A673 (cell line): ENCODE results near the gene BCAR3. TPM values are rescaled to one million over a fixed set of nuclear protein-coding genes. Genes with fewer than 3 reads are reported as not detected.

Experiments
- BruUV-seq: library from RNA; stranded (reverse); fragments of 400-500 nt; replicated peaks from 2 replicates; lab custom pipeline; 2021; lab: Mats Ljungman, UMichigan
- CTCF ChIA-PET: fragments of 300-600 bp; sonication (Branson Sonifier 250); formaldehyde crosslinking; loops from one replicate; lab custom pipeline; 2022; ENCODE audit warnings: antibody characterized with exemption; lab: Charles Lee
- POLR2A ChIA-PET: fragments of 300-600 bp; sonication (Branson Sonifier 250); formaldehyde crosslinking; loops from one replicate; lab custom pipeline; 2022; ENCODE audit warnings: antibody characterized with exemption; ENCODE audit not compliant: low non-redundant PET; lab: Charles Lee
- DNase-seq: peaks from one replicate; pipeline ENCODE4 v3.0.0-alpha.2; 2015; ENCODE audit warnings: low spot score
- H3K27ac ChIP-seq: fragments of 200-600 bp; sonication (generic); 2 replicates; pipeline ENCODE4 v1.5.1; 2016; ENCODE audit warnings: mixed run types, low read depth, mild to moderate bottlenecking, mixed read lengths, antibody characterized with exemption, low read length; ENCODE audit not compliant: poor library complexity, severe bottlenecking
- H3K27me3 ChIP-seq: fragments of 200-600 bp; sonication (generic); replicated peaks from 2 replicates; pipeline ENCODE4 v1.6.1; 2017; ENCODE audit warnings: mixed run types, low read depth, mild to moderate bottlenecking, mixed read lengths, antibody characterized with exemption, low read length; ENCODE audit not compliant: insufficient read depth, poor library complexity
- H3K36me3 ChIP-seq: fragments of 200-600 bp; sonication (generic); 2 replicates; pipeline ENCODE4 v1.6.1; 2016; ENCODE audit warnings: mixed run types, mild to moderate bottlenecking, mixed read lengths, antibody characterized with exemption, low read length; ENCODE audit not compliant: insufficient read depth, poor library complexity, severe bottlenecking
- H3K4me1 ChIP-seq: fragments of 200-600 bp; sonication (generic); 2 replicates; pipeline ENCODE4 v1.6.1; 2017; ENCODE audit warnings: mixed run types, mild to moderate bottlenecking, mixed read lengths, antibody characterized with exemption, low read length; ENCODE audit not compliant: insufficient read depth, poor library complexity, severe bottlenecking
- H3K4me3 ChIP-seq: fragments of 200-600 bp; sonication (generic); 2 replicates; pipeline ENCODE4 v1.5.1; 2016; ENCODE audit warnings: low read depth, mixed run types, mild to moderate bottlenecking, mixed read lengths, low read length; ENCODE audit not compliant: poor library complexity, severe bottlenecking
- H3K9me3 ChIP-seq: fragments of 200-600 bp; sonication (generic); 2 replicates; pipeline ENCODE4 v1.6.1; 2016; ENCODE audit warnings: mixed run types, low read depth, mild to moderate bottlenecking, mixed read lengths, antibody characterized with exemption, low read length; ENCODE audit not compliant: poor library complexity, severe bottlenecking
- EZH2 ChIP-seq: fragments of 200-600 bp; sonication (generic); IDR thresholded peaks from 2 replicates; pipeline ENCODE4 v1.6.1; 2017; ENCODE audit warnings: borderline replicate concordance, low read depth, mild to moderate bottlenecking, mixed read lengths, antibody characterized with exemption, low read length; ENCODE audit not compliant: poor library complexity, severe bottlenecking
- intact Hi-C: fragments of 100-400 bp; cut with micrococcal nuclease; formaldehyde crosslinking; loops from one replicate; pipeline ENCODE4 v1.10.0; 2022; ENCODE audit not compliant: unreplicated experiment
- total RNA-seq: library from RNA; stranded (reverse); gene quantifications from 2 replicates; pipeline ENCODE4 v1.2.3, GENCODE V29; 2021
- TF ChIP-seq, protein P1 (sequence below): fragments of 300-800, 200-600 bp; sonication (generic); conservative IDR thresholded peaks from 2 replicates; pipeline ENCODE4 v1.5.1; 2017; ENCODE audit warnings: low read depth, mild to moderate bottlenecking, antibody characterized with exemption, low read length, moderate library complexity, mixed read lengths

The BCAR3 gene
- total RNA-seq, 1 experiment from 2014 or later = 0.90 TPM

DNA sequence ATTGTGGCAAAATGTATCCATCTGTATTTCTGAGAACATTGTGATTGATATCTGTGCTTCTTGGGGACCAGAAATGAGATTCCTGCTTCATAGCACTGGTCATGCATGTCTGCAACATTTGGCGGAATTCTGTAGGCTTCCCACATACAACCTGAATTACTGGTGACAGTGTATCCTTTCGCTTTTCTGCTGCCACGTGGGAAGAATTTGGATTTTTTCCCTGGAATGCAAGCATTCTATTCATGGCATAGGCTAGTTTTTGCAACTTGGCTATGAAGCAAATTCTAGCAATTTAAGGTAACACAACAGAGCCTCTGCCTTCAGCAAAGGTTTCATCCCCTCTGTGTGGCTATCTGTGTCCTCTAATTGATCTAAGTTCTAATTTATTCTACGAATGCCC is 85.9 kb downstream of the BCAR3 start:
- Histone ChIP-seq H3K27ac (no peak overlapping the region), H3K36me3 (no peaks in the 10 kb centered on the region), H3K4me1 (no peaks in the 10 kb centered on the region), H3K9me3 (no peaks in the 10 kb centered on the region), H3K4me3 (no peak overlapping the region), H3K27me3 (no peaks in the 10 kb centered on the region)
- DNase-seq = no peak
- TF ChIP-seq EZH2 = no peak
- TF ChIP-seq, protein P1, sequence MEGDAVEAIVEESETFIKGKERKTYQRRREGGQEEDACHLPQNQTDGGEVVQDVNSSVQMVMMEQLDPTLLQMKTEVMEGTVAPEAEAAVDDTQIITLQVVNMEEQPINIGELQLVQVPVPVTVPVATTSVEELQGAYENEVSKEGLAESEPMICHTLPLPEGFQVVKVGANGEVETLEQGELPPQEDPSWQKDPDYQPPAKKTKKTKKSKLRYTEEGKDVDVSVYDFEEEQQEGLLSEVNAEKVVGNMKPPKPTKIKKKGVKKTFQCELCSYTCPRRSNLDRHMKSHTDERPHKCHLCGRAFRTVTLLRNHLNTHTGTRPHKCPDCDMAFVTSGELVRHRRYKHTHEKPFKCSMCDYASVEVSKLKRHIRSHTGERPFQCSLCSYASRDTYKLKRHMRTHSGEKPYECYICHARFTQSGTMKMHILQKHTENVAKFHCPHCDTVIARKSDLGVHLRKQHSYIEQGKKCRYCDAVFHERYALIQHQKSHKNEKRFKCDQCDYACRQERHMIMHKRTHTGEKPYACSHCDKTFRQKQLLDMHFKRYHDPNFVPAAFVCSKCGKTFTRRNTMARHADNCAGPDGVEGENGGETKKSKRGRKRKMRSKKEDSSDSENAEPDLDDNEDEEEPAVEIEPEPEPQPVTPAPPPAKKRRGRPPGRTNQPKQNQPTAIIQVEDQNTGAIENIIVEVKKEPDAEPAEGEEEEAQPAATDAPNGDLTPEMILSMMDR = no peak
- BruUV-seq = no TSS peak
- intact Hi-C loops = no loop called here
- ChIA-PET CTCF (no interaction called here), POLR2A (no interaction called here)

DNA sequence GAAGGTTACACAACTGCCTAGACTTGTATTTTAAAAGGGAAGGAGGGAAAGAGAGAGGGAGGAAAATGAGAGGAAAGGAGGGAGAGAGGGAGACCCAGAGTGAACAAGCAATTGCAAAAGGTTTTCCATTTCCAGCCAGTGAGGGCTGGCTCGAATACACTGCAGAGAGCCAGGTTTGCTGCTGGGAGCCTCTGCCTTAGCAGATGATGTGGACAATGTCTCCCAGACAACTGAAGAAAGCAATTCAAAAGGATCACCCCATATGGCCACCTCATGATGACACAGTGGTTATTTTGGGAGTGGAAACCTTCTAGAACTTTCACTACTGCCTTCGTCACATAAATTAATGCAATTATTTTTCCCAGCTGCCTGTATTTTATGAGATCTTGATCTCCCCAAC is 86.4 kb downstream of the BCAR3 start:
- Histone ChIP-seq H3K36me3 (no peaks in the 10 kb centered on the region), H3K9me3 (no peaks in the 10 kb centered on the region), H3K4me3 (no peak overlapping the region), H3K4me1 (no peaks in the 10 kb centered on the region), H3K27me3 (no peaks in the 10 kb centered on the region), H3K27ac (no peak overlapping the region)
- POLR2A ChIA-PET = no interaction called here
- CTCF ChIA-PET = no interaction called here
- no TSS peak for BruUV-seq
- DNase-seq = no peak
- intact Hi-C loops = no loop called here
- TF ChIP-seq EZH2 = no peak
- TF ChIP-seq, protein P1 = no peak

DNA sequence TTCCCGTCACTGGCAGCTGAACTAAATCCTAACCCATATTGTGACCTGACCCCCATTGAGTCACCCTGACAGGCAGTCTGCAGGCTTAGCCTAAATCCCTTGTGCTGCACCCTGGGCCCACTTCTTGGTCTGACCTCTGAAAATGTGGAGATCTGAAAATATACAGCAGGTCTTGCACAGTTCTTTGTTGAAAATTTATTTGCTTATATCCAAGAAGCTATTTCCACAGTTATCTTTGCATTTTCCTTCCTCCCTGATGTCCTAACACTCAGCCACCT is 87.1 kb downstream of the BCAR3 start:
- H3K36me3 ChIP-seq = no peaks in the 10 kb centered on the region
- ChIA-PET CTCF (no interaction called here), POLR2A (no interaction called here)
- TF ChIP-seq EZH2 = no peak
- TF ChIP-seq, protein P1 = no peak
- no peak for DNase-seq
- H3K4me1 ChIP-seq = no peaks in the 10 kb centered on the region
- intact Hi-C loops = no loop called here
- no TSS peak for BruUV-seq
- no peak overlapping the region for H3K4me3 ChIP-seq
- H3K27ac ChIP-seq = no peak overlapping the region
- H3K27me3 ChIP-seq = no peaks in the 10 kb centered on the region
- no peaks in the 10 kb centered on the region for H3K9me3 ChIP-seq
